ENCODE data around the gene STARD10. TPM values are rescaled to one million over a fixed set of nuclear protein-coding genes. Genes with fewer than 3 reads are reported as not detected.

The STARD10 gene
- total RNA-seq, 1 experiment from 2014 or later, result 10.6 TPM

GRCh38 chr11:72821221-72821919 lies 27.5 kb upstream of the STARD10 start:
- intact Hi-C loops (cut with micrococcal nuclease), result no loop called here
- H3K4me1 Mint-ChIP-seq (ENCODE audit: insufficient read depth, unreplicated experiment), result no peaks in the 10 kb centered on the region
- DNase-seq (ENCODE audit: unreplicated experiment), result no peak
- H3K27me3 Mint-ChIP-seq (ENCODE audit: insufficient read depth, unreplicated experiment), result no peaks in the 10 kb centered on the region
- H3K4me3 Mint-ChIP-seq (ENCODE audit: unreplicated experiment), result no peak overlapping the region
- H3K36me3 Mint-ChIP-seq (ENCODE audit: insufficient read depth, unreplicated experiment), result peaks cover 23% of the 10 kb centered on the region
- POLR2A ChIA-PET, result interaction anchor here (0.7 to 1.2 kb wide), 2 partner anchors 8 to 102 kb away, joined by 3 read pairs; no protein-coding TSS in a partner anchor
- no TSS peak for BruUV-seq (replicated peaks)
- H3K9me3 Mint-ChIP-seq (ENCODE audit: unreplicated experiment), result no peaks in the 10 kb centered on the region
- CTCF ChIA-PET, result interaction anchor here (0.5 to 1.3 kb wide), 5 partner anchors 10 to 796 kb away, joined by 3 to 6 read pairs (median 3); no protein-coding TSS in a partner anchor
- TF ChIP-seq CTCF (IDR thresholded peaks at IDR 0.05; ENCODE audit: unreplicated experiment), result no peak
- H3K27ac Mint-ChIP-seq (ENCODE audit: low read depth, unreplicated experiment), result no peak overlapping the region

- intact Hi-C loops (cut with micrococcal nuclease), result no loop called here
- CTCF ChIA-PET, result interaction anchor here (0.6 kb wide), 2 partner anchors 367 to 797 kb away, joined by 3 to 5 read pairs; no protein-coding TSS in a partner anchor
- POLR2A ChIA-PET, result interaction anchor here (1.2 kb wide), 1 partner anchor 8 kb away, joined by 3 read pairs; no protein-coding TSS in a partner anchor
- no peak for TF ChIP-seq CTCF (IDR thresholded peaks at IDR 0.05; ENCODE audit: unreplicated experiment)
- peaks cover 22% of the 10 kb centered on the region for H3K36me3 Mint-ChIP-seq (ENCODE audit: insufficient read depth, unreplicated experiment)
- peaks cover under 1% of the 10 kb centered on the region for H3K4me1 Mint-ChIP-seq (ENCODE audit: insufficient read depth, unreplicated experiment)
- DNase-seq (ENCODE audit: unreplicated experiment), result no peak
- no peak overlapping the region for H3K4me3 Mint-ChIP-seq (ENCODE audit: unreplicated experiment)
- no peaks in the 10 kb centered on the region for H3K27me3 Mint-ChIP-seq (ENCODE audit: insufficient read depth, unreplicated experiment)
- H3K9me3 Mint-ChIP-seq (ENCODE audit: unreplicated experiment), result no peaks in the 10 kb centered on the region
- no TSS peak for BruUV-seq (replicated peaks)
- no peak overlapping the region for H3K27ac Mint-ChIP-seq (ENCODE audit: low read depth, unreplicated experiment)
These were observed 26.7 kb upstream of the STARD10 start for GRCh38 chr11:72820439-72821139.

GRCh38 chr11:72818971-72819370 lies 25.1 kb upstream of the STARD10 start:
- CTCF ChIA-PET, result interaction anchor here (0.6 to 1.8 kb wide), 6 partner anchors 12 to 1533 kb away, joined by 3 to 6 read pairs (median 4); partner anchors contain the start of gene STARD10
- Mint-ChIP-seq H3K9me3 (ENCODE audit: unreplicated experiment) (no peaks in the 10 kb centered on the region), H3K4me3 (ENCODE audit: unreplicated experiment) (no peak overlapping the region)

More at GRCh38 chr11:72818971-72819370, 25.1 kb upstream of the STARD10 start:
- no peak overlapping the region for H3K27ac Mint-ChIP-seq (ENCODE audit: low read depth, unreplicated experiment)
- peaks cover 13% of the 10 kb centered on the region for H3K36me3 Mint-ChIP-seq (ENCODE audit: insufficient read depth, unreplicated experiment)
- no TSS peak for BruUV-seq (replicated peaks)
- intact Hi-C loops (cut with micrococcal nuclease), result no loop called here
- DNase-seq (ENCODE audit: unreplicated experiment), result no peak
- POLR2A ChIA-PET, result interaction anchor here (0.5 to 1.0 kb wide), 2 partner anchors 10 to 12 kb away, joined by 3 to 4 read pairs; no protein-coding TSS in a partner anchor
- TF ChIP-seq CTCF (IDR thresholded peaks at IDR 0.05; ENCODE audit: unreplicated experiment), result no peak
- H3K27me3 Mint-ChIP-seq (ENCODE audit: insufficient read depth, unreplicated experiment), result no peaks in the 10 kb centered on the region
- peaks cover 4% of the 10 kb centered on the region for H3K4me1 Mint-ChIP-seq (ENCODE audit: insufficient read depth, unreplicated experiment)

Data from MCF 10A (cell line).